ENCODE results near the gene POLR2J3. TPM values are rescaled to one million over a fixed set of nuclear protein-coding genes. Genes with fewer than 3 reads are reported as not detected.
"Not testable (repeated sequence)": the region's sequence is repeated elsewhere in the genome, so short reads cannot be mapped to it uniquely, and the experiment has no call there.

POLR2J3 gene
- total RNA-seq, 3 donors from 2014 or later = 19.6 to 28.5 (median 20.0) TPM

DNA sequence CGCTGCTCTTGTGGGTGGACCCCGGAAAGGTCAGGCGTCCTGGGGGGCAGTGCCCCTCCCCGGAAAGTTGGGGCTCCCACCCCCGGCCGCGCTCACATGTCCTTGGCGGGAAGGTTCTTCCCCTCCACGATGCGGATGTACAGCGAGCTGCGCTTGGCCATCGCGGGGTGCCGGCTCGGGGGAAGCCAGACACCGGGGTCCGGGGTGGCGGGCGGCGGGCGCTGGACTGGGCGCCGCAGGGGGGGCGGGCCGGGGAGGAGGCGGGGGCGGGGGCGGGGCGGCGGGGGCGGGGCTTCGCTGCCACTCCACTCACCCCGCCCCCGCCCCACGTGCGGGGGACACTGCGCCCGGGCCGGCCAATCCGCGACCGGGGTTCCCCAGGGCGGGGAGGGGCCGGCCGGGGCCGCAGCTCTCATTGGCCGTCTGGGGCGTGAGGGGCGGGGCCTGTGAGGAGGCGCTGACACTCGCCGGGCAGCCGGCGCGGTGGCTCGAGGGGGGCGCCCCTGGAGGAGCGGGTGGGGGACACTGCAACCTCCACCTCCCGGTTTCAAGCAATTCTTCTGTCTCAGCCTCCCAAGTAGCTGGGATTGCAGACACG lies 54.7 kb downstream of the POLR2J3 start, which contains the start of gene RASA4B:
Gene RASA4B (minus strand): TSS at position 228 of the 598 bp plus-strand sequence. CDS start 67 bp downstream, at position 161.
- not testable (repeated sequence) for H3K4me3 Mint-ChIP-seq; H3K4me1 Mint-ChIP-seq (ENCODE audit: low read depth); H3K9me3 Mint-ChIP-seq; DNase-seq; H3K36me3 Mint-ChIP-seq (ENCODE audit: insufficient read depth); H3K27me3 Mint-ChIP-seq (ENCODE audit: low read depth)
- ATAC-seq = peak; percentile 98 to 99

Other genes with a start within 250 kb of the POLR2J3 start
- not detected for gene SPDYE6, start 216.1 kb downstream of the POLR2J3 start, total RNA-seq
- gene PRKRIP1, start 176.2 kb downstream of the POLR2J3 start, total RNA-seq = 10 to 100 TPM; 24.8 to 30.1 (median 27.0) TPM
- 10 to 100 TPM; 24.8 to 35.9 (median 27.4) TPM for gene ORAI2, start 139.0 kb downstream of the POLR2J3 start, total RNA-seq
- 10 to 100 TPM; 13.7 to 15.4 (median 15.0) TPM for gene ALKBH4, start 107.7 kb downstream of the POLR2J3 start, total RNA-seq
- gene LRWD1, start 107.6 kb downstream of the POLR2J3 start, total RNA-seq = 10 to 100 TPM; 54.8 to 57.9 (median 57.7) TPM
- gene POLR2J, start 93.7 kb downstream of the POLR2J3 start, total RNA-seq = 10 to 100 TPM; 67.3 to 77.4 (median 72.0) TPM
- gene RASA4B, start 54.8 kb downstream of the POLR2J3 start, total RNA-seq = 10 to 100 TPM; 20.0 to 50.1 (median 35.7) TPM
- gene UPK3BL2, start 28.9 kb downstream of the POLR2J3 start, total RNA-seq = 1 to 10 TPM; 4.7 to 8.5 (median 7.9) TPM
- gene SPDYE2, start 21.4 kb downstream of the POLR2J3 start, total RNA-seq = not detected
- 10 to 100 TPM; 43.7 to 58.3 (median 47.4) TPM for gene RASA4, start 44.2 kb upstream of the POLR2J3 start, total RNA-seq
- gene UPK3BL1, start 70.2 kb upstream of the POLR2J3 start, total RNA-seq = 10 to 100 TPM; 11.3 to 22.0 (median 12.7) TPM
- gene SPDYE2B, start 77.7 kb upstream of the POLR2J3 start, total RNA-seq = not detected
- gene POLR2J2, start 99.1 kb upstream of the POLR2J3 start, total RNA-seq = 1 to 10 TPM; 5.8 to 8.5 (median 6.1) TPM
- 10 to 100 TPM in 2 of 3 donors, 1 to 10 TPM in 1; 9.1 to 12.9 (median 10.3) TPM for gene FAM185A, start 176.4 kb upstream of the POLR2J3 start, total RNA-seq

All from activated T-cell treated with anti-CD3 and anti-CD28 coated beads, Interleukin-2, amount 50 U/mL, for 4 hours (primary cell).